Stimulated activated CD4-positive, alpha-beta T cell treated with anti-CD3 and anti-CD28 coated beads, Interleukin-2, amount 100 ng/mL, for 24 hours (primary cell): ENCODE results near the gene AK9.

Source experiments
- DNase-seq, 2 donors: peaks; one replicate each; pipeline ENCODE4 v3.0.0-alpha.2; 2020

AK9 gene

GRCh38 chr6:109693111-109693510, 2.1 kb upstream of the AK9 start:
- DNase-seq, result no peak

- peak; percentile 74 to 76 for DNase-seq
These were observed 647 bp downstream of the AK9 start for GRCh38 chr6:109690373-109690736.

- DNase-seq, result no peak
These were observed 3.7 kb downstream of the AK9 start for GRCh38 chr6:109687271-109687761.

- no peak for DNase-seq
These were observed 4.3 kb downstream of the AK9 start for GRCh38 chr6:109686566-109687265.

- peak in 1 of 2 donors; percentile 12 for DNase-seq
These were observed 12.1 kb downstream of the AK9 start for GRCh38 chr6:109678661-109679505.

GRCh38 chr6:109678240-109678639, 12.8 kb downstream of the AK9 start:
- no peak for DNase-seq

GRCh38 chr6:109676724-109677123, 14.3 kb downstream of the AK9 start:
- DNase-seq, result no peak

GRCh38 chr6:109672839-109673238, 18.2 kb downstream of the AK9 start:
- no peak for DNase-seq

- DNase-seq, result no peak
These were observed 18.8 kb downstream of the AK9 start for GRCh38 chr6:109672175-109672574.

- DNase-seq, result no peak
These were observed 19.3 kb downstream of the AK9 start for GRCh38 chr6:109671733-109672132.

GRCh38 chr6:109669811-109670210, 21.2 kb downstream of the AK9 start:
- DNase-seq, result no peak

- DNase-seq, result no peak
These were observed 28.8 kb downstream of the AK9 start for GRCh38 chr6:109662192-109662591.

- DNase-seq, result no peak
These were observed 30.3 kb downstream of the AK9 start for GRCh38 chr6:109660526-109661320.

GRCh38 chr6:109655761-109656262, 35.2 kb downstream of the AK9 start:
- no peak for DNase-seq

- no peak for DNase-seq
These were observed 37.7 kb downstream of the AK9 start for GRCh38 chr6:109653264-109653663.

GRCh38 chr6:109644131-109644530, 46.9 kb downstream of the AK9 start:
- no peak for DNase-seq

GRCh38 chr6:109632405-109632804, 58.6 kb downstream of the AK9 start:
- DNase-seq, result no peak

- DNase-seq, result no peak
These were observed 59.6 kb downstream of the AK9 start for GRCh38 chr6:109631403-109631802.

GRCh38 chr6:109628158-109629000, 62.6 kb downstream of the AK9 start:
- DNase-seq, result no peak

GRCh38 chr6:109626311-109626710, 64.7 kb downstream of the AK9 start:
- DNase-seq, result no peak

- no peak for DNase-seq
These were observed 65.8 kb downstream of the AK9 start for GRCh38 chr6:109625199-109625598.

GRCh38 chr6:109623288-109623687, 67.7 kb downstream of the AK9 start:
- DNase-seq, result no peak
